ENCODE data around the gene MTERF4.
A peak's percentile ranks its signal among the peaks of the same experiment; 100 is the strongest.

Gene MTERF4

GRCh38 chr2:241102239-241102803 is at the start of gene MTERF4:
MTERF4 (minus strand) TSS chr2:241102287; CDS start chr2:241102273, 14 bp downstream.
- peak; percentile 90 for DNase-seq

DNA sequence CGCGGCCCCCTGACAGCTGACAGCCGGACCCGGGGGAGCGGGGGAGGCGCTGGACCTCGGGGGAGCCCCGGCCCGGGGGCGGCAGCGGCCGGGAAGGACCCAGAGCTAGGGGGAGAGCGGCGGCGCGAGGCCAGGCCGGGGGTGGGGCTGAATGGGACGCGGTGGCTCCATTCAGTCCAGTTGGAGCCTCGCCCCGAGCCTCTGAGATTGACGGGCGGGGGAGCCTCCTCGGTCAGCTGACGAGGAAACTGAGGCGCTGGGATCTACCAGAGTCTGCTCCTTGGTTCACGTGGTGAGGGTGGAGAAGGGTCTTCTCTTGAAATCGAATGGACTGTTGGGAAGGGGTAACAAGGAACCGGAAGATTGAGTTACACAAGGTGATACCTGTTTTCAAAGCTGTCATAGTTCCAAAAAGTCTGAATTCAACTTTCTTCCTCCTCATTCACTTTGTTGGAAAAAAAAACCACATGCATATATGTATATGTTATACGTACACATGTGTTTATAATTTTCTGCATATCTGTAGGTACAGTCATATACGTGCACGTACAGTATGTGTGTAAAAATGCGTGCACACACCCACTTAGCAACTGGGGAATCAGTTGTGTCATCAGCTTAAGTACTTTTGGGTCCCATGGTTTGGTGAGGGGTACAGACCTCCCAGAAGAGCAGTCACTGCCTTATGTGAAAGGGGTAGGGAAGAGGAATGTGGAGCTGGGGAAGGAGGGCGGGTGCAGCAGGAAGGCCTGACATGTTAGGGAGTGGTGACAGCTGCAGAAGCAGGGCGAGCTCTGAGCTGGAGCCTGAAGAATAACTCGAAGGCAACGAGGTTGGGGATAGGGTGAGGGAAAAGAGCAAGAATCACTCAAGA is 48.8 kb upstream of the MTERF4 start:
- no peak for DNase-seq

- DNase-seq = peak; percentile 96
Observed at GRCh38 chr2:241149925-241150659, 48.0 kb upstream of the MTERF4 start, which contains the start of gene PPP1R7. PPP1R7 (plus strand) TSS chr2:241150467; CDS start chr2:241150496, 29 bp downstream.

- DNase-seq = no peak
Observed at GRCh38 chr2:241149675-241149924, 47.5 kb upstream of the MTERF4 start.

GRCh38 chr2:241148891-241149674 is 47.0 kb upstream of the MTERF4 start, which contains the start of gene PASK:
PASK (minus strand) TSS chr2:241149472; CDS start chr2:241143032, 6,440 bp downstream.
- peak; percentile 95 for DNase-seq

DNA sequence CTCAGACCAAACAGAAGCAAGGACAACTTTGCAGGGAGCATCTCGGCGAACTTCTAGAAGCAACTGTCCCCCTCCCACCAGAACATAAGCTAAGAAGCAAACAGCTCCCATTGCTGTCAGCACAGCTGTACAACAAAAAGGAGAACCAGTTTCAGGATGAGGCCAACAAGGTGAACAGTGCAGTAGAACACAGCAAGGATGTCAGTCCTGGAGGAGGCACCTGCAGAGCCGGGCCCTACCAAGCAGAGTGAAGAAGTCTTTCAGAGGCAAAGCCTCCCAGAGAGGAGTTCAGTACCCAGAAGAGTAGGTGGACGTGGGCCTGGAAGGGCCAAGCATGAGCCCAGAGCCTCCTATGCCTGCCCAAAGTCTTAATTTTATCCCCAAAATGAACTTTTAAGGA is 46.2 kb upstream of the MTERF4 start:
- no peak for DNase-seq

DNA sequence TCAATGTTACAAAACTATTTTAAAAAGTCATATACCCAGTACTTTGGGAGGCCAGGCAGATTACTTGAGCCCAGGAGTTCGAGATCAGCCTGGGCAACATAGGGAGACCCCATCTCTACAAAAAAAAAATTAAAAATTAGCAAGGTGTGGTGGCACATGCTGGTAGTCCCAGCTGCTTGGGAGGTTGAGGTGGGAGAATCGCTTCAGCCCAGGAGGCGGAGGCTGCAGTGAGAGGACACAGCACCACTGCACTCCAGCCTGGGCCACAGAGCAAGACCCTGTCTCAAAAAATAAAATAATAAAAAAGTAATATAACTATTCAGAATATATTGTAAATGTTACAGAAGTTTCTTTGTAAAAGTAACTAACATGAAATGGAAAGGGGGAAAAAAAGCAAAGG is 45.2 kb upstream of the MTERF4 start:
- no peak for DNase-seq

- no peak for DNase-seq
Observed at GRCh38 chr2:241146286-241146685, 44.2 kb upstream of the MTERF4 start.

- DNase-seq = no peak
Observed at GRCh38 chr2:241142593-241142992, 40.5 kb upstream of the MTERF4 start.

DNA sequence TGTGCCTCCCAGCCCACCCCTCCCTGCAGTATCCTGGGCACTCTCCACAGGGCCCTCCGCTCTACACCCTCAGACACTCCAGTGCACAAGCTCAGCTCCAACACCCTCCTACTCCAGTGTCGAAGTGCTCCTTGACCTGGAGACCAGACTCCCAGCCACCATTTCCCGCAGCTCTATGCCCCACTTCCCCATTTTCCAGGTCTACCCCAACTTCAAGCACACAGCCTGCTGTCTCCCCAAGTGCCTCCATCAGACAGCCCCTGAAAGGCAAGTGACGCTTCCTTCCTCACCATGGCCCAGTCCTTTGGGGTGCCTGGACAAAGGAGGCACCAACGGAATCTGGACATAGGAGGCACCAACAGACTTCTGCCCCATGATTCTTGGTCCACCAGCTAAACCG is 40.0 kb upstream of the MTERF4 start:
- no peak for DNase-seq

GRCh38 chr2:241141214-241141770 is 39.2 kb upstream of the MTERF4 start:
- DNase-seq = no peak

DNA sequence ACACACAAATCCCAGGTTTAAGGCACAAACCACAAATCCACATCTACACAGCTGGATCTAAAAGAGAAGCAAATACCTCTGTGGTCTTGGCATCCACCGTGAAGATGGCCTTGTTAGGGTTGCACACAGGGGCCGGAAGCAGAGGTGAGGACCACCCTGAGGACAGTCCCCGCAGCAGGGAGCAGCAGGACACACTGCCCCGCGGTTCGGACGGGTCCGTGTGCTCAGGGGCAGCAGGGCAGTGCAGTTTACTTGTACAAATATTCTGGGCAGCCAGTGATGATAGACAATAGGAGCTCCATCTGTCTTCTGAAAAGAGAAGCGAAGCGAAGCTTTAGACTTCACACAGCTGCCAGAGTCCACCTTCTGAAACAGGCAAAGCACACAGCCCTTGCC is 38.4 kb upstream of the MTERF4 start:
- no peak for DNase-seq

DNA sequence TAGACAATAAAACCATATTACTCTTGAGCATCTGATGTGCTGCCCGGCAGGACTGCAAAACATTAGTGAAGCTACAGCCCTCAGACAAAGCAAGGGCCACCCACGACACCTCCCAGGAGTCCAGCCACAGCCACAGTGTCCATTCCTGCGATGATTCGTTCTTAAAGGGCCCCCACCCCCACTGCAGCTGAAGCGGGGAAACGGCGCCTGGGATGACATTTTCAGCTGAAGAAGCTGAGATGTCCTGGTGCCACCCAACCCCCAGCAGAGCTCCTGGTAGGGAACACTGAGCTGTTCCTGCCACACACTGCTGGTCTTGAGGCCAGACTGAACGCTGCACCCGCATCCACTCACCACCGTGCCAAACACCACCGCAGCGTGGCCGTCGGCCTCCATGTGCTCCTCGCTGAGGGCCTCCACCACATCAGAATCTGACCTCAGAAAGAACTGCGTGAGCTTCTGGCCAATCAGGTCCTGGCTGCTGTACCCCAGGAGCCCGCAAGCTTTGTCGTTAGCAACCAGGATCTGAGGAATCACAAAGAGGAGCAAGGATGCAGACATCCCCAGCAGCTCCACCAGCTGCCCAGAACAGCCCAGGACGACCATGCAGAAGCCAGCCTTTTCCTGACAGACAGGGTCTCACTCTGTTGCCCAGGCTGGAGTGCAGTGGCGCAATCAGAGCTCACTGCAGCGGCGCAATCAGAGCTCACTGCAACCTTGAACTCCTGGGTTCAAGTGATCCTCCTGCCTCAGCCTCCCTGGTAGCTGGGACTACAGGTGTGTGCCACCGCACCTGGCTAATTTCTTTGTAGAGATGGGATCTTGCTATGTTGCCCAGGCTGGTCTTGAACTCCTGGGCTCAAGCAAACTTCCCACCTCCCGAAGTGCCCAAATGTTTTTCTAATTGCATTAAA is 37.7 kb upstream of the MTERF4 start:
- DNase-seq = no peak

GRCh38 chr2:241138471-241138870 is 36.4 kb upstream of the MTERF4 start:
- DNase-seq = no peak

DNA sequence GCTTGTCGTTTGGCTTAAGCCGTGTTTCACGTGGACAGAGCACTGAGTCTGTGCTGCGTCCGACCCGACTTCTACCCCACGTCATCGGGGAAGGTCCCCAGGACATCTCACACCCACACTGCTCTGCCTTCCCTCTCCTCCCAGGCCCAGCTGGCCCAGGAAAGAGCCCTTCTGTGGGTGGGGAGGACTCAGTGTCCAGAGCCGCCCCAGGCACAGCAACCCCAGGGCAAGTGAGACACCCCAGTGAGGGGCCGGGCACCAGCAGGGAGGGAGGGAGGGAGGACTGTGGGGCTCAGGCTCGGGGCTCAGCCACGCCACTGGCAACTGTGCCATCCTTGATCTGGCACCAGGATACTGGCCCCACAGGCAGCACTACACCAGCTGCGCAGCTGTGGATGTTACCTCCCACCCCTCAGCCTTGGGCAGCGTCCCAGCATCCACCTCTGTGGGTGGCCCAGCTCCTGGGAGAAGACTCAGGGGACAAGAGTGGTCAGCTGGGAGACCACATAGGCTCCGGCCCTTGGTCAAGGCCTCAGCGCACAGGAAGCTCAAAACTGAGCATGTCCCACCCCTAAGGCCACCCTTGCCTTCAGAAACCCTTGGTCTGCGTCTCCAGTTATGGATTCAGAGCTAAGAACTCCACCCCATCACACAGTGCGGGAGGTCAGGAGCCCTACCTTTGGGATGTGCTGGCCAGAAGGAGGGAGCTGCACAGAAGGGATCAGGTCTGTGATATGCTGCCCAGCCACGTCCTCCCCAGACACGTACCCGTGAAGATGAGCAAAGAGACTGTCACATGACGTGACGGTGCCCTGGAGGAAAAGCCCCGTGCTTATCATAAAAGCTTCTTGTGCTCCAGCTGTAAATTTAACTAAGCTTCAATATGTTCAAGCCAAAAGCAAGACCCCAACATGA is 35.4 kb upstream of the MTERF4 start:
- no peak for DNase-seq

- DNase-seq = no peak
Observed at GRCh38 chr2:241136661-241137260, 34.7 kb upstream of the MTERF4 start.

DNA sequence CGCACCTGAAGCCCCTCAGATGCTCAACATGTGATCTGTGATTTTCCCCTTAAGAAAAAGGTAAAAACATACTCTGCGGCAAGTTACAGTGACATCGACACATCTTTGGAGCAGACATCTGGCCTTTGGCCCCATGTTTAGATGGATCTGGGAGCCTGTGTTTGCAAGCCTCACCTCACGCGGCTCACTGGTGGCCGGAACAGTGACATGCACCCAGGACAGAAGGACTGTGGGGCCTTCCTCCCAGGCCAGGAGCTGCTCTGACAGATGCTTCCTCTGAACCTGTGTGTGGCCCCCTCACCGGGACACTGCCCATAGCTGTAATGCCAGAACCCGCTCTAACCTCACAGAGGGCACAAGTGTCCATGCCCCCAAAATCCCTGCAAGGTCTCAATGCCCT is 34.1 kb upstream of the MTERF4 start:
- no peak for DNase-seq

GRCh38 chr2:241135737-241136136 is 33.6 kb upstream of the MTERF4 start:
- no peak for DNase-seq

DNA sequence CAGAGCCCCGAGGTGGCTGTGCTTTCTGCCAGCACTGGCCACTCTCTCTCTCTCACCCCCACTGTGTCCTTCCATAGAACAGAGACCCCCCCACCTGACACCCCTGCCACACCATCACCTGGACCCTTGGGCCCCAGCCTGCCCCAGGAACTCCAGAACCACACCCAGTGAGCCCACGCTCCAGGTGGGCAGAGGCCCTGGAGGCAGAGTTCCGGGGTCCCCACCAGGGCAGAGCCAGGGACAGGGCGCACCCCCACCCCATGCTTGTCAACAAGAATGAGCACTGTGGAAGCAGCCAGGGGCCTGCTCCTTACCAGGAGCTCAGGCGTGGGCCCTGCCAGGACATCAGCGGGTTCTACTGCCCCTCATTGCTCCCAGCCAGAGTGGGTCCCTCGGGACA is 32.6 kb upstream of the MTERF4 start:
- DNase-seq = no peak

- no peak for DNase-seq
Observed at GRCh38 chr2:241133436-241133820, 31.3 kb upstream of the MTERF4 start.

All from stimulated activated CD4-positive, alpha-beta T cell treated with anti-CD3 and anti-CD28 coated beads, Interleukin-4, amount 100 ng/mL, for 24 hours (primary cell).